ENCODE data around the gene PARN. TPM values are rescaled to one million over a fixed set of nuclear protein-coding genes. Genes with fewer than 3 reads are reported as not detected.

Gene PARN, protein sequence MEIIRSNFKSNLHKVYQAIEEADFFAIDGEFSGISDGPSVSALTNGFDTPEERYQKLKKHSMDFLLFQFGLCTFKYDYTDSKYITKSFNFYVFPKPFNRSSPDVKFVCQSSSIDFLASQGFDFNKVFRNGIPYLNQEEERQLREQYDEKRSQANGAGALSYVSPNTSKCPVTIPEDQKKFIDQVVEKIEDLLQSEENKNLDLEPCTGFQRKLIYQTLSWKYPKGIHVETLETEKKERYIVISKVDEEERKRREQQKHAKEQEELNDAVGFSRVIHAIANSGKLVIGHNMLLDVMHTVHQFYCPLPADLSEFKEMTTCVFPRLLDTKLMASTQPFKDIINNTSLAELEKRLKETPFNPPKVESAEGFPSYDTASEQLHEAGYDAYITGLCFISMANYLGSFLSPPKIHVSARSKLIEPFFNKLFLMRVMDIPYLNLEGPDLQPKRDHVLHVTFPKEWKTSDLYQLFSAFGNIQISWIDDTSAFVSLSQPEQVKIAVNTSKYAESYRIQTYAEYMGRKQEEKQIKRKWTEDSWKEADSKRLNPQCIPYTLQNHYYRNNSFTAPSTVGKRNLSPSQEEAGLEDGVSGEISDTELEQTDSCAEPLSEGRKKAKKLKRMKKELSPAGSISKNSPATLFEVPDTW
- 42.5 TPM for total RNA-seq (2021; ENCODE audit: unreplicated experiment)
- 23.6 and 24.6 TPM in 2 replicates for polyA plus RNA-seq (2012)
- percentile 83 among the genes with signal in this experiment for Bru-seq, nascent RNA
- BruChase-seq, experiment 1, labeled RNA remaining after a 6-hour chase = percentile 68 among the genes with signal in this experiment
- percentile 64 among the genes with signal in this experiment for BruChase-seq, experiment 2, labeled RNA remaining after a 2-hour chase
- long read RNA-seq, transcript PARN-203 (24 exons, 3,078 nt) = major isoform, 55 of 94 reads
- long read RNA-seq, partial matches to known transcripts = 9 of 94 reads
- long read RNA-seq, other reads (novel, unspliced or antisense) = 27 of 94 reads

DNA sequence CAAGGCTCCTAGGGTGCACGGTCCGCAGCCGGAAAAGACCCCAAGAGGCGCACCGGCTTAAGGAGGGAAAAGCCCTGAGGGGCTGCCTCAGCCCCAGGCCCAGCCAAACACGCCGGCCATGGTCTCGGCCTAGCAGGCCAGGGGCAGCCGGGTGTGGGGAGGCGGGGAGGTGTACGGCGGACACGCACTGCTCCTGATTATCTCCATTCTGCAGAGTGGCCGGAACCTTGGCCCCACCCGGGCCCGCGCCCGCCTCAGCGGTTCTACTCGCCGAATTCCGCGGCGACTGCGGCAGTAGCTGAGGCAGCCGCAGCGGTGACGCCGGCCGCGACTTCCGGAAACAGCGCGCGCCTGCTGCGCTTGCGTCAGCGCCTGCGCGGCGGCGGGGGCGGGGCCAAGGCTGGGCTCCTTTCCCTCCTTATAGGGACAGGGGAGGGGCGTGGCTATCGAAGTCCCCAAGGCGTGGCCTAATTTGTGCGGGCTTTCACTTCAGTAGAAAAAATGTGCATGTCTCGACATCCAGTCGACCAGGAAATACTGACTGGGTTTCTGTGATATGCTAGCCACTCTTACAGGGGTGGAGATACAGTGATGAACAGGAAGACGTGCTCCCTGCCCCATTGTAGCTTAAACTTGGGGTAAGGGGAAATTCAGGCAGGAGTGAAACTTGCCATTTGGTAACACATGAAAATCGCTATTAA, at the start of gene PARN:
TSS of gene PARN (minus strand) at position 342 of the 701 bp plus-strand sequence. CDS start at position 207, 135 bp downstream.
- ChIA-PET POLR2A (interaction anchor here (0.6 to 0.7 kb wide), 2 partner anchors 268 to 632 kb away, joined by 3 read pairs; no protein-coding TSS in a partner anchor), CTCF (no interaction called here), RAD21 (ENCODE audit: low non-redundant PET in 1 of 2, low total read pairs in 2 of 2, uncharacterized antibody in 2 of 2, unreplicated experiment in 2 of 2) (no interaction called here)
- peaks cover 25 to 38% of the 10 kb centered on the region in 2 experiments for H3K4me1 ChIP-seq (ENCODE audit: control insufficient read depth in 1 of 2, insufficient read depth in 2 of 2, low read length in 2 of 2)
- intact Hi-C loops (cut with micrococcal nuclease) = loop anchor here (5.0 kb wide), 1 partner anchor 328 kb away; no protein-coding TSS in a partner anchor
- H3K79me2 ChIP-seq (ENCODE audit: insufficient read depth, low read length) = peaks cover 44% of the 10 kb centered on the region
- H4K20me1 ChIP-seq (ENCODE audit: insufficient read depth) = peaks cover 9% of the 10 kb centered on the region; the same call in 1 of the 2 replicates
- peak within 1 kb of the TSS; percentile 83 for H3K4me2 ChIP-seq (ENCODE audit: low read length)
- no peaks in the 10 kb centered on the region for H3K9me2 ChIP-seq (ENCODE audit: insufficient read depth)
- H2AFZ ChIP-seq (ENCODE audit: low read depth, low read length, poor library complexity, severe bottlenecking) = no peak within 1 kb of the TSS
- ATAC-seq (peak; percentile 71), DNase-seq (ENCODE audit: low read depth, low spot score) (peak; percentile 98)
- peak within 1 kb of the TSS; percentile 76 to 92 for H3K4me3 ChIP-seq (replicated peaks in 1 of 2; ENCODE audit: low read depth in 1 of 2, low read length in 2 of 2)
- BruUV-seq (replicated peaks) = no TSS peak
- H3K9me3 ChIP-seq (ENCODE audit: control insufficient read depth in 1 of 2, insufficient read depth in 1 of 2, low read depth in 1 of 2, low read length in 2 of 2) = no peaks in the 10 kb centered on the region
- no peaks in the 10 kb centered on the region for H3K27me3 ChIP-seq (ENCODE audit: insufficient read depth, low read length)
- H3K9ac ChIP-seq (ENCODE audit: low read length) = peak within 1 kb of the TSS; percentile 94
- peak within 1 kb of the TSS; percentile 89 for H3K27ac ChIP-seq (ENCODE audit: low read depth, low read length)
- H3K36me3 ChIP-seq (ENCODE audit: control insufficient read depth in 1 of 2, insufficient read depth in 2 of 2, low read length in 2 of 2) = peaks cover 13 to 24% of the 10 kb centered on the region in 2 experiments; a peak in 3 of 4 replicates
- TF ChIP-seq EGR1 (IDR thresholded peaks at IDR 0.05; ENCODE audit: low read depth) = peak; percentile 76
- no peak for TF ChIP-seq ZNF274 (IDR thresholded peaks at IDR 0.05; ENCODE audit: low read depth, low read length)
- TF ChIP-seq EZH2phosphoT487 (IDR thresholded peaks at IDR 0.05; ENCODE audit: borderline replicate concordance) = no peak
- TF ChIP-seq, protein P1, sequence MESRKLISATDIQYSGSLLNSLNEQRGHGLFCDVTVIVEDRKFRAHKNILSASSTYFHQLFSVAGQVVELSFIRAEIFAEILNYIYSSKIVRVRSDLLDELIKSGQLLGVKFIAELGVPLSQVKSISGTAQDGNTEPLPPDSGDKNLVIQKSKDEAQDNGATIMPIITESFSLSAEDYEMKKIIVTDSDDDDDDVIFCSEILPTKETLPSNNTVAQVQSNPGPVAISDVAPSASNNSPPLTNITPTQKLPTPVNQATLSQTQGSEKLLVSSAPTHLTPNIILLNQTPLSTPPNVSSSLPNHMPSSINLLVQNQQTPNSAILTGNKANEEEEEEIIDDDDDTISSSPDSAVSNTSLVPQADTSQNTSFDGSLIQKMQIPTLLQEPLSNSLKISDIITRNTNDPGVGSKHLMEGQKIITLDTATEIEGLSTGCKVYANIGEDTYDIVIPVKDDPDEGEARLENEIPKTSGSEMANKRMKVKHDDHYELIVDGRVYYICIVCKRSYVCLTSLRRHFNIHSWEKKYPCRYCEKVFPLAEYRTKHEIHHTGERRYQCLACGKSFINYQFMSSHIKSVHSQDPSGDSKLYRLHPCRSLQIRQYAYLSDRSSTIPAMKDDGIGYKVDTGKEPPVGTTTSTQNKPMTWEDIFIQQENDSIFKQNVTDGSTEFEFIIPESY (IDR thresholded peaks at IDR 0.05; ENCODE audit: extremely low read depth, insufficient replicate concordance, low read length) = no peak
- TF ChIP-seq, protein P2, sequence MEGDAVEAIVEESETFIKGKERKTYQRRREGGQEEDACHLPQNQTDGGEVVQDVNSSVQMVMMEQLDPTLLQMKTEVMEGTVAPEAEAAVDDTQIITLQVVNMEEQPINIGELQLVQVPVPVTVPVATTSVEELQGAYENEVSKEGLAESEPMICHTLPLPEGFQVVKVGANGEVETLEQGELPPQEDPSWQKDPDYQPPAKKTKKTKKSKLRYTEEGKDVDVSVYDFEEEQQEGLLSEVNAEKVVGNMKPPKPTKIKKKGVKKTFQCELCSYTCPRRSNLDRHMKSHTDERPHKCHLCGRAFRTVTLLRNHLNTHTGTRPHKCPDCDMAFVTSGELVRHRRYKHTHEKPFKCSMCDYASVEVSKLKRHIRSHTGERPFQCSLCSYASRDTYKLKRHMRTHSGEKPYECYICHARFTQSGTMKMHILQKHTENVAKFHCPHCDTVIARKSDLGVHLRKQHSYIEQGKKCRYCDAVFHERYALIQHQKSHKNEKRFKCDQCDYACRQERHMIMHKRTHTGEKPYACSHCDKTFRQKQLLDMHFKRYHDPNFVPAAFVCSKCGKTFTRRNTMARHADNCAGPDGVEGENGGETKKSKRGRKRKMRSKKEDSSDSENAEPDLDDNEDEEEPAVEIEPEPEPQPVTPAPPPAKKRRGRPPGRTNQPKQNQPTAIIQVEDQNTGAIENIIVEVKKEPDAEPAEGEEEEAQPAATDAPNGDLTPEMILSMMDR (IDR thresholded peaks at IDR 0.05 in 2 of 3, conservative IDR thresholded peaks at IDR 0.05 in 1 of 3; ENCODE audit: borderline replicate concordance in 1 of 3, insufficient read depth in 1 of 3, low read depth in 2 of 3, low read length in 2 of 3) = no peak
- TF ChIP-seq, protein P3, sequence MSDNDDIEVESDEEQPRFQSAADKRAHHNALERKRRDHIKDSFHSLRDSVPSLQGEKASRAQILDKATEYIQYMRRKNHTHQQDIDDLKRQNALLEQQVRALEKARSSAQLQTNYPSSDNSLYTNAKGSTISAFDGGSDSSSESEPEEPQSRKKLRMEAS (IDR thresholded peaks at IDR 0.05) = peak; percentile 92
- 0 out of 2 replicates have a peak, but pooled peaks have one; percentile 4 for TF ChIP-seq JUND (IDR thresholded peaks at IDR 0.05)
- TF ChIP-seq POLR2AphosphoS5 (IDR thresholded peaks at IDR 0.05; ENCODE audit: low read depth, low read length) = peak; percentile 88
- peak; percentile 99 for TF ChIP-seq SRF (IDR thresholded peaks at IDR 0.05; ENCODE audit: low read depth)
- TF ChIP-seq CEBPB (IDR thresholded peaks at IDR 0.05; ENCODE audit: low read depth) = no peak; the same call in none of the 2 replicates
- TF ChIP-seq, protein P4, sequence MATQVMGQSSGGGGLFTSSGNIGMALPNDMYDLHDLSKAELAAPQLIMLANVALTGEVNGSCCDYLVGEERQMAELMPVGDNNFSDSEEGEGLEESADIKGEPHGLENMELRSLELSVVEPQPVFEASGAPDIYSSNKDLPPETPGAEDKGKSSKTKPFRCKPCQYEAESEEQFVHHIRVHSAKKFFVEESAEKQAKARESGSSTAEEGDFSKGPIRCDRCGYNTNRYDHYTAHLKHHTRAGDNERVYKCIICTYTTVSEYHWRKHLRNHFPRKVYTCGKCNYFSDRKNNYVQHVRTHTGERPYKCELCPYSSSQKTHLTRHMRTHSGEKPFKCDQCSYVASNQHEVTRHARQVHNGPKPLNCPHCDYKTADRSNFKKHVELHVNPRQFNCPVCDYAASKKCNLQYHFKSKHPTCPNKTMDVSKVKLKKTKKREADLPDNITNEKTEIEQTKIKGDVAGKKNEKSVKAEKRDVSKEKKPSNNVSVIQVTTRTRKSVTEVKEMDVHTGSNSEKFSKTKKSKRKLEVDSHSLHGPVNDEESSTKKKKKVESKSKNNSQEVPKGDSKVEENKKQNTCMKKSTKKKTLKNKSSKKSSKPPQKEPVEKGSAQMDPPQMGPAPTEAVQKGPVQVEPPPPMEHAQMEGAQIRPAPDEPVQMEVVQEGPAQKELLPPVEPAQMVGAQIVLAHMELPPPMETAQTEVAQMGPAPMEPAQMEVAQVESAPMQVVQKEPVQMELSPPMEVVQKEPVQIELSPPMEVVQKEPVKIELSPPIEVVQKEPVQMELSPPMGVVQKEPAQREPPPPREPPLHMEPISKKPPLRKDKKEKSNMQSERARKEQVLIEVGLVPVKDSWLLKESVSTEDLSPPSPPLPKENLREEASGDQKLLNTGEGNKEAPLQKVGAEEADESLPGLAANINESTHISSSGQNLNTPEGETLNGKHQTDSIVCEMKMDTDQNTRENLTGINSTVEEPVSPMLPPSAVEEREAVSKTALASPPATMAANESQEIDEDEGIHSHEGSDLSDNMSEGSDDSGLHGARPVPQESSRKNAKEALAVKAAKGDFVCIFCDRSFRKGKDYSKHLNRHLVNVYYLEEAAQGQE (IDR thresholded peaks at IDR 0.05; ENCODE audit: low read depth) = no peak
- peak; percentile 98 for TF ChIP-seq ZFX (IDR thresholded peaks at IDR 0.05)
- TF ChIP-seq, protein P5, sequence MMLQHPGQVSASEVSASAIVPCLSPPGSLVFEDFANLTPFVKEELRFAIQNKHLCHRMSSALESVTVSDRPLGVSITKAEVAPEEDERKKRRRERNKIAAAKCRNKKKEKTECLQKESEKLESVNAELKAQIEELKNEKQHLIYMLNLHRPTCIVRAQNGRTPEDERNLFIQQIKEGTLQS (IDR thresholded peaks at IDR 0.05) = no peak
